Measurements from ENCODE around the gene PADI4.
"Not testable (repeated sequence)": the region's sequence is repeated elsewhere in the genome, so short reads cannot be mapped to it uniquely, and the experiment has no call there.

The PADI4 gene

GRCh38 chr1:17313530-17314309 is 5.7 kb downstream of the PADI4 start:
- DNase-seq (ENCODE audit: extremely low read depth in 1 of 2, low read depth in 1 of 2) = no peak

- DNase-seq (ENCODE audit: extremely low read depth in 1 of 2, low read depth in 1 of 2) = no peak
These were observed 6.5 kb downstream of the PADI4 start for GRCh38 chr1:17314491-17314971.

- no peak for DNase-seq (ENCODE audit: extremely low read depth in 1 of 2, low read depth in 1 of 2)
These were observed 7.6 kb downstream of the PADI4 start for GRCh38 chr1:17315542-17316130.

- no peak for DNase-seq (ENCODE audit: extremely low read depth in 1 of 2, low read depth in 1 of 2)
These were observed 8.7 kb downstream of the PADI4 start for GRCh38 chr1:17316704-17317103.

- no peak for DNase-seq (ENCODE audit: extremely low read depth in 1 of 2, low read depth in 1 of 2)
These were observed 10.3 kb downstream of the PADI4 start for GRCh38 chr1:17318262-17318661.

GRCh38 chr1:17319561-17320350 is 11.8 kb downstream of the PADI4 start:
- DNase-seq (ENCODE audit: extremely low read depth in 1 of 2, low read depth in 1 of 2) = no peak

- DNase-seq (ENCODE audit: extremely low read depth in 1 of 2, low read depth in 1 of 2) = not testable (repeated sequence)
These were observed 13.9 kb downstream of the PADI4 start for GRCh38 chr1:17321857-17322390.

GRCh38 chr1:17328855-17329254 is 20.9 kb downstream of the PADI4 start:
- no peak for DNase-seq (ENCODE audit: extremely low read depth in 1 of 2, low read depth in 1 of 2)

- DNase-seq (ENCODE audit: extremely low read depth in 1 of 2, low read depth in 1 of 2) = no peak
These were observed 21.6 kb downstream of the PADI4 start for GRCh38 chr1:17329610-17330009.

- no peak for DNase-seq (ENCODE audit: extremely low read depth in 1 of 2, low read depth in 1 of 2)
These were observed 22.9 kb downstream of the PADI4 start for GRCh38 chr1:17330856-17331255.

- no peak for DNase-seq (ENCODE audit: extremely low read depth in 1 of 2, low read depth in 1 of 2)
These were observed 25.1 kb downstream of the PADI4 start for GRCh38 chr1:17333081-17333480.

GRCh38 chr1:17335821-17336710 is 28.1 kb downstream of the PADI4 start:
- peak; percentile 8 to 20 for DNase-seq (ENCODE audit: extremely low read depth in 1 of 2, low read depth in 1 of 2)

GRCh38 chr1:17338706-17339493 is 30.9 kb downstream of the PADI4 start:
- no peak for DNase-seq (ENCODE audit: extremely low read depth in 1 of 2, low read depth in 1 of 2)

- no peak for DNase-seq (ENCODE audit: extremely low read depth in 1 of 2, low read depth in 1 of 2)
These were observed 31.5 kb downstream of the PADI4 start for GRCh38 chr1:17339521-17339920.

GRCh38 chr1:17340358-17340757 is 32.4 kb downstream of the PADI4 start:
- no peak for DNase-seq (ENCODE audit: extremely low read depth in 1 of 2, low read depth in 1 of 2)

- no peak for DNase-seq (ENCODE audit: extremely low read depth in 1 of 2, low read depth in 1 of 2)
These were observed 34.0 kb downstream of the PADI4 start for GRCh38 chr1:17342014-17342441.

GRCh38 chr1:17345506-17345905 is 37.5 kb downstream of the PADI4 start:
- not testable (repeated sequence) for DNase-seq (ENCODE audit: extremely low read depth in 1 of 2, low read depth in 1 of 2)

GRCh38 chr1:17346046-17346789 is 38.2 kb downstream of the PADI4 start:
- no peak for DNase-seq (ENCODE audit: extremely low read depth in 1 of 2, low read depth in 1 of 2)

All from stimulated activated CD8-positive, alpha-beta memory T cell treated with anti-CD3 and anti-CD28 coated beads, Interleukin-7, amount 100 ng/mL, for 48 hours (primary cell).